ENCODE measurements around the gene BCL11A. TPM values are rescaled to one million over a fixed set of nuclear protein-coding genes. Genes with fewer than 3 reads are reported as not detected.

BCL11A gene
- total RNA-seq, 4 donors from 2014 or later = 4.6 to 12.8 (median 9.0) TPM

DNA sequence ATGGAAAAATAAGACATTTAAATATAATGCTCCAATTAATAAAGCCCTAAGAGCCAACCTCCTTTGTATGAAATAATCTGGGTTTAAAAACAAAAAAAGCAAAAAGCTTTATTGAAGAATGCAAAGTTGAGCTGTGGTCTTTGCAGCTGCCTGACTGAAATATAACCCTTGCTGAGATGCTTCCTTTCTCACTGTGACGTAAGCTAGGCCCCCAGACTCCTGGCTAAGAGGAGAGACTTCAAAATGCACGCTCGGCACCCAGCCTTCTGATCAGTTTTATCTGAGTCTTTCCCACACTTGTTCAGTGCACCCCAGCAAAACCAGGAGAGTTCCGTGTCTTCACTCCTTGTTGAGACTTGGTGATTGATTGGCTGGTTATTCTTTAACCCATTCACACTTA, 115.3 kb downstream of the BCL11A start:
- no peaks in the 10 kb centered on the region for H3K36me3 ChIP-seq
- H3K4me1 ChIP-seq = no peaks in the 10 kb centered on the region
- no peaks in the 10 kb centered on the region for H3K9me3 ChIP-seq
- H3K4me3 ChIP-seq (replicated peaks in 1 of 3) = no peak overlapping the region
- intact Hi-C loops (cut with DNase I) = no loop called here
- H3K27ac ChIP-seq = no peak overlapping the region
- TF ChIP-seq CTCF (IDR thresholded peaks at IDR 0.05) = no peak
- TF ChIP-seq POLR2A (IDR thresholded peaks at IDR 0.05) = no peak
- WGBS, 2 donors = 88 to 92% methylated on average over 4 of the region's 4 CpGs
- no peak for DNase-seq
- H3K27me3 ChIP-seq = no peaks in the 10 kb centered on the region

GRCh38 chr2:60437080-60437696, 116.3 kb downstream of the BCL11A start:
- no peak overlapping the region for H3K4me3 ChIP-seq (replicated peaks in 1 of 3)
- WGBS, 2 donors = 58 to 66% methylated on average over 7 of the region's 7 CpGs
- DNase-seq = no peak

GRCh38 chr2:60433018-60433596, 120.3 kb downstream of the BCL11A start:
- Histone ChIP-seq H3K36me3 (no peaks in the 10 kb centered on the region), H3K9me3 (no peaks in the 10 kb centered on the region), H3K4me1 (no peaks in the 10 kb centered on the region), H3K27me3 (no peaks in the 10 kb centered on the region), H3K4me3 (replicated peaks in 1 of 3) (no peak overlapping the region), H3K27ac (no peak overlapping the region)
- intact Hi-C loops (cut with DNase I) = no loop called here
- WGBS, 2 donors = 69 to 76% methylated on average over 5 of the region's 5 CpGs
- TF ChIP-seq POLR2A (IDR thresholded peaks at IDR 0.05) = no peak
- TF ChIP-seq CTCF (IDR thresholded peaks at IDR 0.05) = no peak
- DNase-seq = no peak

More at GRCh38 chr2:60437080-60437696, 116.3 kb downstream of the BCL11A start:
- Histone ChIP-seq H3K27me3 (no peaks in the 10 kb centered on the region), H3K36me3 (no peaks in the 10 kb centered on the region), H3K9me3 (no peaks in the 10 kb centered on the region), H3K27ac (no peak overlapping the region), H3K4me1 (no peaks in the 10 kb centered on the region)
- TF ChIP-seq CTCF (IDR thresholded peaks at IDR 0.05) (no peak), POLR2A (IDR thresholded peaks at IDR 0.05) (no peak)
- intact Hi-C loops (cut with DNase I) = no loop called here

GRCh38 chr2:60432035-60432601, 121.3 kb downstream of the BCL11A start:
- 93 to 95% methylated on average over 8 of the region's 8 CpGs for WGBS, 2 donors
- no peaks in the 10 kb centered on the region for H3K9me3 ChIP-seq
- H3K4me1 ChIP-seq = no peaks in the 10 kb centered on the region
- H3K36me3 ChIP-seq = no peaks in the 10 kb centered on the region
- intact Hi-C loops (cut with DNase I) = no loop called here
- no peak overlapping the region for H3K4me3 ChIP-seq (replicated peaks in 1 of 3)
- DNase-seq = no peak
- H3K27me3 ChIP-seq = no peaks in the 10 kb centered on the region
- TF ChIP-seq POLR2A (IDR thresholded peaks at IDR 0.05) (no peak), CTCF (IDR thresholded peaks at IDR 0.05) (no peak)
- no peak overlapping the region for H3K27ac ChIP-seq

- no peaks in the 10 kb centered on the region for H3K27me3 ChIP-seq
- H3K36me3 ChIP-seq = no peaks in the 10 kb centered on the region
- no peaks in the 10 kb centered on the region for H3K9me3 ChIP-seq
- no peak for TF ChIP-seq CTCF (IDR thresholded peaks at IDR 0.05)
- TF ChIP-seq POLR2A (IDR thresholded peaks at IDR 0.05) = no peak
- 64 to 81% methylated on average over 4 of the region's 4 CpGs for WGBS, 2 donors
- intact Hi-C loops (cut with DNase I) = no loop called here
- no peak overlapping the region for H3K4me3 ChIP-seq (replicated peaks in 1 of 3)
- H3K27ac ChIP-seq = no peak overlapping the region
- H3K4me1 ChIP-seq = no peaks in the 10 kb centered on the region
- no peak for DNase-seq
Observed at GRCh38 chr2:60429681-60430080, 123.8 kb downstream of the BCL11A start.
